ENCODE data around the gene TRIB2.

TRIB2 gene

DNA sequence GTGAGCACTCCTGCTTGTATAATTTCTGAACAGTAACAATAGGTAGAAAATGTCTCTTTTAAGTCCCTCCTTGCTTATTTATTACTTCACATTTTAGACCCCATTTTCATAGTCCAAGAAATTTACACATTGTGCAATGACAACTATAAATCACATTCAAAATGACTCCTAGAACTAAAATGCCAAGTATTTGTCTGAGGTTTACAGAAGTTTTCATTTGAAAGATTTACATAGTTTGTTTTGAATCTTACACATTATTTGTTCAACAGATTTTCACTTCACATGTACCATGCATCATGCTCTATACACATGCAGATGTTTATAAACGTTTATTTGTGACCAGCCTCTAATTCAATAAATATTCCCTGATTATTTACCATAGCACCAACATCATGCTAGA, 15.7 kb upstream of the TRIB2 start:
- no peak for DNase-seq (ENCODE audit: low spot score)

DNA sequence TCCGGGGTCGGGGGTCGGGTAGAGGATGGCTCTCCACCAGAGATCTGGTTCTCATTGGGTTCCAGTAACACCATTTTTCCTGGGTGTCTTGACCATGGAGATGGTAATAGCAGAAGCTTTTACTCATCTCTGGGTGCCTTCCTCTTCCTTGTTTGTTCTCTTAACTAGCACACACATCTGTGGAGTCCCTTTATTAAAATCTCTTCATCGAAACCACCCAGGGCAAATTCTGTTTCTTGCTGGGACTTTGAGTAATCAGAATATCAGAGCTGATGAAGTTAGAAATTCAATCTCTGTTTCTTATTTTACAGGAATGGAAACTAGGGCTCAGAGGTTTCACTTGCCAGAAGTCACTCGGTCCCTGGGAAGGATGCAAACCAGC, 15.0 kb upstream of the TRIB2 start:
- no peak for DNase-seq (ENCODE audit: low spot score)

DNA sequence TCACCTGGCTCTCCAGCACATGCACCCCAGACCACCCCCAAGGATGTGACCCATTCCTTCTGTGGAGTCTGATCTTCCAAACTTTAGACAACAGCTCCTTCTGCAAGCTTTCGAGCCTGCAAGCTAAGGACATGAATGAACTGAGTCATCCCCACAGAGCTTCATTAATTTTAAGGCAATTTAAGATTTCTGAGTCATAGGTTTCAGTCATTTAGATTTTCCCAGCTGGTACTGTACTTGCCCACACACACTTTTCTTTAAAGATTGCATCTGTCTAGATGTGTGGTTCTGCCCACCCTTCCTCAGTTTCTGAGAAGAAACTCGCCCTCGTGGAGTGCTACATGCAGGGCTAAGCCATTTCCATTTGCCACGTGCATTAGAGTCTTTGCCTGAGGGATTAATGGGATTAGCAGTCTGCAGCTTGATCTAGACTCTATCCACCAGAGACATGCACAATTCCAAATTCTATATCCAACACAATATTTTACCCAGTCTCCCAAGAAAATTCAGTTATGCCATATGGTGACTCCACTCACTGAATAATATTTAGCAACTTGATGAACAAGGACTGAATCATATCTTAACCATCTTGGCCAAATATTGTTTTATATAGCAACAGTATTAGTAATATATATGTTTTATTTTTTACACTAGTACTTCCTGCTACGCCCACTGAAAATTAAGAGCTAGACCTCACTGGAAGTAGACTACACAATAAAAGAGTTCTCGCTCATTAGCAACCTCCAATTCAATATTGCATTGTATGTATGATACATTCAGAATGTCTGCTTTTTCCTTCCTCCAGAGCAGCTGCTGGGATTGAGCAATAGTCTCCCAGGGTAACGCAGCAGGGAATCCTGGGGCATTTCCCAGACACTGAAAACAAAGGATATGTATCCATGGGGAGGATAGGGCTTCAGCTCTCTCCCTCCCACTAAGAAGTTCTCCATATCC, 14.3 kb upstream of the TRIB2 start:
- DNase-seq (ENCODE audit: low spot score) = no peak

DNA sequence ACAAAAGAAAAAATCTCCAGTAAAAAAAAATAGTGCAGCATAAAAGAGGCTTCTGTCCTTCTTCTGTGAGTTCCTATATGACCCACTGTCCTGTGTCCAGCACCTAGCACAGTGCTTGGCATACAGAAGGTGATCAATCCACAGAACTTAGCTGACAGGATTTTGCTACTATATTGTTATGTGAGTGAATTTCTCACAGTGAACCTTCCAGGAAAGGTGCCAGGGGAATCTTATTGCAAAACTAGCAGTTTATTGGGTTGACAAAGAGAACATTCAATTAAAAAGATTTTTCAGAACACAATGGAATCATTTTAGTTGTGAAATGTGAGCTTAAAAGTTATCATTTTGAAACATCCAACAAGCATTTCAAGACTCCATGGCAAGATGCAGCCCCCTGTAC, 12.4 kb upstream of the TRIB2 start:
- no peak for DNase-seq (ENCODE audit: low spot score)

DNA sequence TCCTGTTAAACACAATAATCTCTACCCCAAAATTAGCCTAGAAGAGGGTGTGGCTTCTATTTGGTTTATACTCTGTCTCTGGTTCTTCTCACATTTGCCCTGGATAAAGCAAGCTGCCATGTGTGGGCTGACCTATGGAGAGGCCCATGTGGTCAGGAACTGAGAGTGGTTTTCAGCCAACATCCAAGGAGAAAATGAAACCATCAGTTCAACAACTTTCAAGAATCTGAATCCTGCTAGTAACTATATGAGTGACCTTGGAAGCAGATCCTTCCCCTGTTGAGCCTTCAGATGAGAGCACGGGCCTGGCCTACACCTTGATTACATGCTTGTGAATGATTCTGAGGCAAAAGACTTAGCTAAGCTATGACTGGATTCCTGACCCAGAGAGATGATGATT, 11.5 kb upstream of the TRIB2 start:
- DNase-seq (ENCODE audit: low spot score) = no peak

DNA sequence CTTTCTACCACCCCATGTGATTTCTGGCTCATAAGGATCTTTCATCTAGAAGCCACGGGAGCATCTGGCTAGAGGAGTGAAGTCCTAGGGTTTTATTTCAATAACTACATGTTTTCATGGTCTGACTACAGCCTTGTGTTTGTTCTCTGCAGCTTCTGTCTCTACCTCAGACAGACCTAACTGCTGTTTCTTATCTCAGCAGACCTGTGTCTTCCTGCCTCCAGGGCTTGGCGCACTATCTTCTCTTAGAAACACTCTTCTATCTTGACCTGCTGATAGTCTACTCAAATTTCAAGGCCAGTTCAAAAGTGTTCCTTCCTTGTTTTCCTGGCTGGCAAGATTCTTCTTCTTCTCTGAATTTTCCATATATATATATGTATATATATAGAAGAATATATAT, 11.0 kb upstream of the TRIB2 start:
- no peak for DNase-seq (ENCODE audit: low spot score)

DNA sequence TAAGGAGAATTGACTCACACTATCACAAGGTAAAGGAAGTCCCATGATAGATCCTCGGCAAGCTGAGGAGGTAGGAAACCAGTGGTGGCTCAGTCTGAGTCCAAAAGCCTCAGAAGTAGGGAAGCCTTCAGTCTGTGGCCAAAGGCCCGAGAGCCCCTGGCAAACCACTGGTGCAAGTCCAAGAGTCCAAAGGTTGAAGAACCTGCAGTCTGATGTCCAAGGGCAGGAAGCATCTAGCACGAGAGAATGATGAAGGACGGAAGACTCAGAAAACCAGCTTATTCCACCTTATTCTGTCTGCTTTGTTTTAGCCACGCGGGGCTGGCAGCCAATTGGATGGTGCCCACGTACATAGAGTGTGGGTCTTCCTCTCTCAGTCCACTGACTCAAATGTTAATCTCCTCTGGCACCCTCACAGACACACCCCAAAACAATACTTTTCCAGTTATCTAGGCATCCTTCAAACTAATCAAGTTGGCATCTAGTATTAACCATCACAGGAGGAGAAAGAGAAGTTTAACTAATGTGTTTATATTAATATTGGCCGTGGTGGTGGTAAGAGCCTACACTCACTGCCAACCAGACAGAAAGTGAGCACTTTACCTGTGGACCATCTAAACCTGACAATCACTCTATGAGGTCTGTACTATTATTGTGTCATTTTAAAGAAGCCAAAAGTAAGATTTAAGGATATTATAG, 8.1 kb upstream of the TRIB2 start:
- no peak for DNase-seq (ENCODE audit: low spot score)

DNA sequence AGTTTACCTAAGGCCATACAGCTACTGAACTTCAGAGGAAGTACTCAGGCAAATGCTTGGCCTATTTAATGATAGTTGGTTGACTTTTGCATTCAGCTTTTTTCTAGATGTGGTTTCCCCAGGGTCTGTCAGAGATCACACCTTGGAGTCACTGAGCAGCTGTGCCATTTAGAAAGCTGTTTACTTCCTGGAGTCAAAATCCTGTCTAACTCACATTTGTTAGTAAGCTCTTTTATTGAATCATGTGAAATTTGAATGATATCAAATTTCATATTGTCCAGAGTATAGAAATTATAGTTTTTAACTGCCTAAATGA, 7.6 kb upstream of the TRIB2 start:
- DNase-seq (ENCODE audit: low spot score) = no peak

DNA sequence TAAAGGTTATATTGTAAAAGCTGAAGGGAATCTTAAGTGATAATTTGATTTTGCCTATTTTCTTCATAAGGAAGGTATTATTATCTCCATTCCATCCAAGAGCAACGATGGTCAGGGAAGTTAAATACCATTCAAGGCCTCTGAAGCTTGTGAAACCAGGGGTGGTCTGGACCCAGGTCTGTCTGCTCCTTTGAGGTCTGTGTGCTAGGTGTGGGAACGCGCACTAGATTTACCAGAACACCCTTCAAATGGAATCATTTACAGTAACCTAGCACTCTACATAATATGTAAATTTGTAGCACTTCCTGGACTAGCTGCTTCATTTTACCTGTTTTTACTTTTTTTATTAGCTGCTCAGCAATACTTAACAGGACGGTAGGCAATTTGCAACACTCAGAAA, 6.4 kb upstream of the TRIB2 start:
- DNase-seq (ENCODE audit: low spot score) = no peak

DNA sequence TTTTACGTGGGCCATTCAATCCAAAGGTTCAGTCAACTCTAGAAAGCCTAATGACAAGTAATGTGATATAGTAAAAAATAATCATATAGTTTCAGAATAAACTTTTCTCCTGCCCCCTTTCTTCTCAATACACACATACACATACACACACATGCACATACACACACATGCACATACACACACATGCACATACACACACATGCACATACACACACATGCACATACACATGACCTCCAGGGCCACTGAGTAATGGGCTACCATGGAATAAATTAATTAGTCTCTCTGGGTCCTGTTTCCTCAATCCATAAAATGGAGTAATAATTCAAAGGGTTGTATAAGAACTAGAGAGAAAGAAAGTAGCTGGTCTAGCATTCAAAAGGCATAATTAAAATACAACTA, 5.4 kb upstream of the TRIB2 start:
- no peak for DNase-seq (ENCODE audit: low spot score)

DNA sequence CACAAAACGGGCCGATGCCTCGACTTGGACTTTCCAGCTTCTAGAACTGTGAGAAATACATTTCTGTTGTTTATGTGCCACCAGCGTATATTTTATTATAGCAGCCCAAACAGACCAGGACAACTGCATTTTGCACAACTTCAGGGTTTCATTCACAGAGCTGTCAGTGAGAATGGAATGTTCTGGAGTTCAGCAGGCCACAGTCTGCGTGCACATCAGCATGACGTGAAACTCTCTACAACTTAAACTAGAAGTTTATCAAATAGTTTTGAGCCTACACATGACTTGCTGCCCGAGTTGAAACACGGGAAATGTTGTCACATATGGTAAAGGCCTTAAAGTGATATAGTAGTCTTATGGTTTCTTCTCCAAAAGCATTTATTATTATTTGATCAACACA, 3.9 kb upstream of the TRIB2 start:
- no peak for DNase-seq (ENCODE audit: low spot score)

DNA sequence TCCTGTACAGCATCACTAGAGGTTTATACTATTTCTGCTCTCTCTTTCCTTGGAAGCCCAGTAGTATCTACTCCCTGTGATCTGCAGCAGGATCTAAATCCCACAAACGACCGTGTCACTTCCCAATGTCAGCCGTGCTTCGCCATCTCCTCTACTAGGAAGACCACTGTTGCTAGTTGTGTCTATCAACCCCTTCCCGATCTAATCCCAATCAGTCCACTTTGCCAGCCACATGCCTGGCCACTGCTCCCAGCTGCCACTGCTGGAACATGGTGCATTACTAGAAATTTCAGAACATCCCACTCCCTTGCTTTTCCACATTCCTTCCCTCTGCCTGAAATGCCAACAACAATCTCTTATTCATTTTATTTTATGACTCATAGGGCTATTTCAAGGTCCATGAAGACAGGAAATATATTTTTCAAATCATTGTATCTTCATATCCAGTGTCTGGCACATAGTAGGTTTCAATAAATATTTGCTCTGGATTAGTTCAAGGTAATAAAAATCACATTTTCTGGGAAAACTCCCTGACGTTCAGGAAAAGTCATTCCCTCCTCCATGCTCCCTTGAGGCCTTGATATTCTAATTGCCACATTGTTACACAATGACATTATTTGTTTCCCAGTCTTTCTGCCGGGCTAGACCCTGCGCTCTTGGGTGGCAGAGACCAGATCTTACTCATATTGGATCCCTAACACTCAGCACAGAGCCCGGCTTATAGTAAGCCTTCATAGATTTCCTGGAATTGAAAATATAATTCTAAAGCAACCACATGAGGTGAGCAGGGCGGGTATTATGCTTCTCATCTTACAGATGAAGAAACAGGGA, 2.1 kb upstream of the TRIB2 start:
- peak; percentile 4 for DNase-seq (ENCODE audit: low spot score)

DNA sequence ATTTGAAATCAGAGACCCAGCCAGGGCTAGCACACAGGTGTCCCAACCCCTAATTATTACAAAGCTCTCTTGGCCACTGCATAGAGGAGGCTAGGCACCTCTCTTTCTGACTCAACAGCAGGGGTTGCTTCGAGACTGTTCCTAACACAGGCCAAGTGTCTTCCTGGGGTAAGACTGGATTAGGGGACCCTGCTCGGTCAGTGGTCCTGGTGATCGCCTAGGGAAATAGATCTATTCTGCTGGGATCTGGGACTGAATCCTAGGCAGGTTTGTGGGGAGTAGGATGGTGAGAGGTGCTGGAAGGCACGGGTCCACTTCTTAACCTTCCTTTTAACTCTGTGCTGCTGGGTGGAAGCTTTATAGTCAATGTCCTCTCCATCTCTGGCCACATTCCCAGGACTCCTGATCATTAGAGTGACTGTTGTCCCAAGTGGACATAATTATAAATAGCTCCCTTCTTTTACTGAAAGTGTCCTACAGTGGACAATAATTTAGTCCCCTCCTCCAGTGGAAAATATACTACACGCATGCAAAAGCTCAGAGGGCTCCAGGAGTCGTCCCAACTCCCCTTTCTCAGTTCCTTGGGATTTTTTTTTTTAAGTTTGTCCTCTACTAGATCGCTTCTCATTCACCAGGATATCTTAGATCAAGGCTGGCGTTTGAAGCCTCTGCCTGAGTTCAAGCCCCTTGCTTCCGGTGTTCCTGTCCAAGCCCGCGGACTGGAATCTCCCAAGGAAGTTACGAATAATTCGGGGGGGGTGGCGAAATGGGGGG, 1.3 kb upstream of the TRIB2 start:
- DNase-seq (ENCODE audit: low spot score) = no peak

DNA sequence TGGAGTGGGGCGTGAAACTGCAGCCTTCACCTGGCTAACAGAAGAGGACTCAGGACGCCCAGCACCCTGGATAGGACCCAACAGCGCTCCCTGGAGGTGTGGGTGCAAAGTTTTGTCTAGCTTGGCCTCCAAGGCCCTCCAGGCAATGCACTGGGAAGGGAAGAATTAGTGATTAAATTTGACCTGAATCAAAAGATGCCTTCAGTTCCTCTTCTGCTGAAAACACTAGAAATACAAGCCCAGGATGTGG, 779 bp upstream of the TRIB2 start:
- peak; percentile 46 for DNase-seq (ENCODE audit: low spot score)

DNA sequence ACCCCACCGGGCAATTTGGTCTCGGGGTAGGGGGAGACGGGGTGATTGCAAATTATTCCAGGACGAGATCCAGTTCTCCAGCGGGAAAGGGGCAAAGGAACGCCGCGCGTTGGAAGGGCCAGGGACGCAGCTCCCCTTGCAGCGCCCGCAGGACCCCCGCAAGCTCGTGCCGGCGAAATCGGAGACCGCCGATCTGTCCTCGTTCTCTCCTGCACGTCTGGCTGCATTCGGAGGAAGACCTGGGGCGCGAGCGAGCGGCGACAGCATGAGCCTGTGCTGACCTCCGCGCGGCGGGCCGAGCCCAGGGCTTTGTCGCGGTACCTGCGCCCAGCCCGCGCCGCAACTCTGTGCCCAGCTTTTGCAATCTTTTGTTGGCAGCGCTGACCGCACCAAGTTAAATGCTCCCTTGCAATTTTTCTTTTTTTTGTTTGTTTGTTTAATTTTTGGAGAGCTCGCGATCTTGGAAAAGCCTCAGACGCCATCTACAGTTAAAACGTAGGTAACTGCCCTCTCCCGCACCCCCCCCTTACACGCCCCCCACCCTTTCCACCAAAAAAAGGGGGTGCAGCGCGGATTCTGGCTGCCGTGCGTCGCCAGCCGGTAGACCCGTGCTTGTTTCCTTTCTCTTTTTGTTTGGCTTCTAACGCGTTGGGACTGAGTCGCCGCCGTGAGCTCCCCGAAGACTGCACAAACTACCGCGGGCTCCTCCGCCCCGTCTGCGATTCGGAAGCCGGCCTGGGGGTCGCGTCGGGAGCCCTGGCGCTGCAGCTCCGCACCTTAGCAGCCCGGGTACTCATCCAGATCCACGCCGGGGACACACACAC, 667 bp downstream of the TRIB2 start:
- DNase-seq (ENCODE audit: low spot score) = peak; percentile 22

DNA sequence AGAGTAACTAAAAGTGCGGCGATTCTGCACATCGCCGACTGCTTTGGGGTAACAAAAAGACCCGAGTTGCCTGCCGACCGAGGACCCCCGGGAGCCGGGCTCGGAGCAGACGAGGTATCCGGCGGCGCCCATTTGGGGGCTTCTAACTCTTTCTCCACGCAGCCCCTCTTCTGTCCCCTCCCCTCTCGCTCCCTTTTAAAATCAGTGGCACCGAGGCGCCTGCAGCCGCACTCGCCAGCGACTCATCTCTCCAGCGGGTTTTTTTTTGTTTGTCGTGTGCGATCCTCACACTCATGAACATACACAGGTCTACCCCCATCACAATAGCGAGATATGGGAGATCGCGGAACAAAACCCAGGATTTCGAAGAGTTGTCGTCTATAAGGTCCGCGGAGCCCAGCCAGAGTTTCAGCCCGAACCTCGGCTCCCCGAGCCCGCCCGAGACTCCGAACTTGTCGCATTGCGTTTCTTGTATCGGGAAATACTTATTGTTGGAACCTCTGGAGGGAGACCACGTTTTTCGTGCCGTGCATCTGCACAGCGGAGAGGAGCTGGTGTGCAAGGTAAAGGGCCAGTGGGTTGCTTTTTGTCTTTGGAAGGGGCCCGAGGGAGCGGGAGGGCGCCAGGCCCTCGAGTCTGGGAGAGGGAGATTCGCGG, 1.4 kb downstream of the TRIB2 start:
- no peak for DNase-seq (ENCODE audit: low spot score)

DNA sequence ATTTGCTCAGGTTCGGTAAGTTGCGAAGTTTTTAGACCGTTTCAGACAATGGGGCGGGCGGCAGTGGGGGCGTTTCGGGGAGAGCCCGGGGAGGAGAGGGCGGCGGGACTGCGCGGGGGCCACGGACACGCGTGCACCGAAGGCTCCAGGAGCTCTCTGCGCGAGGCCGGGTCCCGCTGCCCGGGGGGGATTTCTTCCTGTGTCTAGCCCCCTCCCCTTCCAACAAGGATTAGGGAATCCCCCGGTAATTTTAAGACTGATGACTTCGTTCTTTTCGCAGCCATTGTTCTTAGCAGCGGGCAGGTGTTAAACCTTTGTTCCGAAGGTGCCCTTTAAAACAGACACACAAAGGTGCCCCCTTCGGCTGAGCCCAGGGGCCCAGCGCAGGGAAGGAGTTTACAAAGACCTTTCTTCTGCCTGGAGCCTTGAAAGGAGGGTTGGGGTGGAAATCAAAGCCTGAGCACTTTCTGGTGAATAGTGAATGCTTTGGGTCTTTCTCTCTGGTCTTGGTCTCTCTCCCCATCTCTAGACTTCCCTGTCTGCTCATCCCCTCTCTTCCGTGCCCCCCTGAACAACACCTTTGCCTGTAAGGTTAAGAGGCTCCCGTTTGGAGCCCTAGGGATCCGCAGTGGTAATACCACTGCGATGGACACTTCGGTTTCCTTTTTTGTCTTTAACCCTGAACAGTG, 2.1 kb downstream of the TRIB2 start:
- DNase-seq (ENCODE audit: low spot score) = no peak

DNA sequence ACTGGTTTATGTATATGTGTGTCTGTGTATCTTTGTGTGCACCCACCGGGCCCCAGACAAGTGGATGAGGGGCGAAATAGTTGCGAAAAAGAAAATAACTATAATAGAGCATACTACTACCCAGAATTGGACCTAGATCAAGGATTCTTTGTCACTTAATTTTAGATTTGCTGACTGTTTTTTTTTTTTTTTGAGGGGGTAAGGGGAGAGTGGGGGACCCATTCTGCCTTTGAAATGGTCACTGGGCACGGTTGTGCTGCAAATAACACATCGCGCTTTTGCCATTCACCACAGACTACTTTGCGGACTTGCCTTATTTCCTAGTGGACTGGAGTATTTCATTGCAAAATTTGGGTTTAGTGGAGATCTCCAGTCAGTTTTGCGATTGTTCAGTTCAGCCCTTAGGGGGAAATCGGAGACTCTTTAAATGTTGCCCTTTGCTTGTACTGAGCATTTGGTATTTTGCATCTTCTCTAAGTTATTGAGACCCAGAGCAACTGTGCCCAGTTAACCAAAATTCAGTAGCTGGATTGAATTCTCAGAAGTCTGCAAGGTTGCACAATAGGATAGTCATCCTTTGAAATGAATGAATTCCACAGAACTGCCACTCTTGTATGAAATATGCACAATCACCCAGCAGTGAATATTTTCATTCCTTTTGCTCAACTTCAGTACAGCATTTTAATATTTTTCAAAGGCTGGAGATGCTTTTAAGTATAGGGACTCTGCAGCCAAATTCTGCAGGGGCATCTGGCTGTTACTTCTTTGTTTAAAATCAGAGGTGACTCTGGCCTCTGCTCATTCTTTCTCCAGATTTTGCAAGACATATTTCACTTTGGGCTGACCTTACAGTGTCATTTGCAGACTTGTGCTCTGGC, 2.9 kb downstream of the TRIB2 start:
- no peak for DNase-seq (ENCODE audit: low spot score)

DNA sequence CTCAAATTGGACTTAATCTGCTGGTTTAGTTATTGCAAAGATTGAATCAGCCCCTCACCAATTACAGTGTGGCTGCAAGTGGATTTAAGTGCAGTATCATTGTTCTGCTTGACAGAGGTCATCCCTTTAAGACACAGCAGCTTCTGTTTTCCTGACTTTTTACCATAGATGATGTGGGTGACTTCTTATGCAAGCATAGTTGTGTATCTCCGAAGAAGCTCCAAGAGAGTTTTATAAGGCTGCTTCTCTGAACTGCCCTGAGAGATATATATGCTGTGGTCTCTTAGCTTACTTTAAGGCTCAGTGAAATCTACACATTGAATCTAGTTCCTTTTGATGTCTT, 3.5 kb downstream of the TRIB2 start:
- no peak for DNase-seq (ENCODE audit: low spot score)

Measured in LoVo (cell line).